Liver (tissue), 9 donors: ENCODE measurements around the gene ATP13A2. TPM values are rescaled to one million over a fixed set of nuclear protein-coding genes. Genes with fewer than 3 reads are reported as not detected.
"Not testable (repeated sequence)": the region's sequence is repeated elsewhere in the genome, so short reads cannot be mapped to it uniquely, and the experiment has no call there.

Source experiments
- DNase-seq: peaks from one replicate; pipeline ENCODE4 v3.0.0-alpha.2; 2017; ENCODE audit warnings: low spot score
- H3K27ac ChIP-seq, 2 donors: one replicate each; pipeline ENCODE4 v1.7.0; 2013; ENCODE audit warnings: inconsistent platforms in 2 of 2, low read length in 2 of 2, control low read depth in 1 of 2, low read depth in 1 of 2, mild to moderate bottlenecking in 1 of 2
- H3K27me3 ChIP-seq, 4 donors: one replicate each; pipeline versions ENCODE4 v1.6.1 to v1.7.0; 2013; ENCODE audit warnings: low read length in 3 of 4, inconsistent platforms in 1 of 4, mild to moderate bottlenecking in 1 of 4, moderate library complexity in 1 of 4; ENCODE audit not compliant: control insufficient read depth in 4 of 4, insufficient read depth in 4 of 4
- H3K36me3 ChIP-seq, 4 donors: one replicate each; pipeline versions ENCODE4 v1.6.1 to v1.7.0; 2013; ENCODE audit warnings: low read length in 3 of 4, mild to moderate bottlenecking in 3 of 4, low read depth in 1 of 4, moderate library complexity in 1 of 4; ENCODE audit not compliant: control insufficient read depth in 4 of 4, insufficient read depth in 3 of 4
- H3K4me1 ChIP-seq, 4 donors: one replicate each; pipeline versions ENCODE4 v1.6.1 to v1.7.0; 2013; ENCODE audit warnings: low read length in 3 of 4, mild to moderate bottlenecking in 3 of 4, moderate library complexity in 1 of 4; ENCODE audit not compliant: control insufficient read depth in 4 of 4, insufficient read depth in 4 of 4
- H3K4me3 ChIP-seq, 3 donors: one replicate each; pipeline versions ENCODE4 v1.6.1 to v1.7.0; 2013; ENCODE audit warnings: low read length in 3 of 3, control low read depth in 1 of 3, low read depth in 1 of 3, mild to moderate bottlenecking in 1 of 3
- H3K9ac ChIP-seq, 2 donors: one replicate each; pipeline ENCODE4 v1.7.0; 2013; ENCODE audit warnings: low read length in 2 of 2, mild to moderate bottlenecking in 2 of 2, moderate library complexity in 2 of 2, control low read depth in 1 of 2, low read depth in 1 of 2
- H3K9me3 ChIP-seq, 4 donors: one replicate each; pipeline versions ENCODE4 v1.6.1 to v1.7.0; 2013; ENCODE audit warnings: low read length in 3 of 4; ENCODE audit not compliant: control insufficient read depth in 4 of 4
- ATF3 ChIP-seq: IDR thresholded peaks from 2 replicates; pipeline ENCODE4 v1.6.1; 2016; ENCODE audit warnings: antibody characterized with exemption
- CTCF ChIP-seq: fragments of 150-350 bp; IDR thresholded peaks from 2 replicates; pipeline ENCODE4 v1.5.1; 2017; ENCODE audit warnings: improper control_type of control experiment, low read depth, low read length; ENCODE audit not compliant: missing input control
- EGR1 ChIP-seq, 2 donors: IDR thresholded peaks; 2 replicates each; pipeline ENCODE4 v1.6.1; 2016 to 2018; ENCODE audit warnings: antibody characterized with exemption in 2 of 2, low read depth in 2 of 2
- FOXA1 ChIP-seq: IDR thresholded peaks from 2 replicates; pipeline ENCODE4 v1.6.1; 2016; ENCODE audit warnings: antibody characterized with exemption
- FOXA2 ChIP-seq: IDR thresholded peaks from 2 replicates; pipeline ENCODE4 v1.6.1; 2016; ENCODE audit warnings: antibody characterized with exemption
- GABPA ChIP-seq, 2 donors: IDR thresholded peaks in 1 of 2; conservative IDR thresholded peaks in 1 of 2; 2 replicates each; pipeline ENCODE4 v1.6.1; 2016; ENCODE audit warnings: antibody characterized with exemption in 2 of 2, mild to moderate bottlenecking in 1 of 2, moderate library complexity in 1 of 2
- HNF4A ChIP-seq, 2 donors: conservative IDR thresholded peaks; 2 replicates each; pipeline ENCODE4 v1.6.1; 2016; ENCODE audit warnings: antibody characterized with exemption in 2 of 2, mild to moderate bottlenecking in 2 of 2
- HNF4G ChIP-seq: IDR thresholded peaks from 2 replicates; pipeline ENCODE4 v1.6.1; 2016; ENCODE audit warnings: antibody characterized with exemption
- JUND ChIP-seq, 2 donors: IDR thresholded peaks; 2 replicates each; pipeline ENCODE4 v1.6.1; 2016; ENCODE audit warnings: antibody characterized with exemption in 2 of 2
- MAX ChIP-seq: IDR thresholded peaks from 2 replicates; pipeline ENCODE4 v1.6.1; 2016; ENCODE audit warnings: antibody characterized with exemption
- RAD21 ChIP-seq, 2 donors: IDR thresholded peaks; 2 replicates each; pipeline ENCODE4 v1.6.1; 2016; ENCODE audit warnings: antibody characterized with exemption in 2 of 2, mild to moderate bottlenecking in 2 of 2
- SP1 ChIP-seq: IDR thresholded peaks from 2 replicates; pipeline ENCODE4 v1.6.1; 2018; ENCODE audit warnings: antibody characterized with exemption, mild to moderate bottlenecking
- TAF1 ChIP-seq: conservative IDR thresholded peaks from 2 replicates; pipeline ENCODE4 v1.6.1; 2016; ENCODE audit warnings: antibody characterized with exemption, mild to moderate bottlenecking
- WGBS: extraction: QIAGEN DNeasy Blood & Tissue Kit; methylation state at CpG from one replicate; pipeline ENCODE4 v1.1.7; 2013; 5-methylcytosine and 5-hydroxymethylcytosine counted together
- polyA plus RNA-seq, 2 donors: library from polyadenylated mRNA; stranded (reverse) in 1 of 2; unstranded in 1 of 2; fragments of 200-250 nt in 1 of 2; fragments of >200 nt in 1 of 2; fragmentation: Nextera tagmentation in 1 of 2; extraction: Ambion mirVana in 1 of 2; gene quantifications; one replicate each; pipeline versions ENCODE4 v1.2.1 to v1.2.3, GENCODE V29; 2013 to 2015
- total RNA-seq, 2 donors: library from RNA; depleted of rRNA; stranded (reverse); fragments of >200 nt; gene quantifications; one replicate each; pipeline ENCODE4 v1.2.3, GENCODE V29; 2014
- TF ChIP-seq, protein P1 (sequence below): IDR thresholded peaks from 2 replicates; pipeline ENCODE4 v1.6.1; 2016; ENCODE audit warnings: antibody characterized with exemption
- donor health status: healthy.
- donor health status: healthy.
- donor health status: healthy.
- donor health status: healthy.
- donor health status: healthy.

The ATP13A2 gene
- total and polyA plus RNA-seq, 4 donors: 2.4 to 12.2 (median 8.1) TPM

GRCh38 chr1:16965486-16966067, 46.2 kb downstream of the ATP13A2 start:
- Histone ChIP-seq H3K4me3 (no peak overlapping the region), H3K27ac (no peak overlapping the region), H3K9ac (no peak overlapping the region), H3K9me3 (no peaks in the 10 kb centered on the region), H3K36me3 (peaks cover 0 to 3% (median 2%) of the 10 kb centered on the region in 4 donors), H3K4me1 (peaks cover 0 to 4% (median under 1%) of the 10 kb centered on the region in 4 donors), H3K27me3 (no peaks in the 10 kb centered on the region)
- WGBS: 92% methylated on average over 13 of the region's 13 CpGs
- DNase-seq: no peak
- TF ChIP-seq, protein P1, sequence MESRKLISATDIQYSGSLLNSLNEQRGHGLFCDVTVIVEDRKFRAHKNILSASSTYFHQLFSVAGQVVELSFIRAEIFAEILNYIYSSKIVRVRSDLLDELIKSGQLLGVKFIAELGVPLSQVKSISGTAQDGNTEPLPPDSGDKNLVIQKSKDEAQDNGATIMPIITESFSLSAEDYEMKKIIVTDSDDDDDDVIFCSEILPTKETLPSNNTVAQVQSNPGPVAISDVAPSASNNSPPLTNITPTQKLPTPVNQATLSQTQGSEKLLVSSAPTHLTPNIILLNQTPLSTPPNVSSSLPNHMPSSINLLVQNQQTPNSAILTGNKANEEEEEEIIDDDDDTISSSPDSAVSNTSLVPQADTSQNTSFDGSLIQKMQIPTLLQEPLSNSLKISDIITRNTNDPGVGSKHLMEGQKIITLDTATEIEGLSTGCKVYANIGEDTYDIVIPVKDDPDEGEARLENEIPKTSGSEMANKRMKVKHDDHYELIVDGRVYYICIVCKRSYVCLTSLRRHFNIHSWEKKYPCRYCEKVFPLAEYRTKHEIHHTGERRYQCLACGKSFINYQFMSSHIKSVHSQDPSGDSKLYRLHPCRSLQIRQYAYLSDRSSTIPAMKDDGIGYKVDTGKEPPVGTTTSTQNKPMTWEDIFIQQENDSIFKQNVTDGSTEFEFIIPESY: no peak
- no peak for TF ChIP-seq FOXA2
- TF ChIP-seq CTCF: no peak
- no peak for TF ChIP-seq EGR1 (IDR thresholded peaks at IDR 0.05; ENCODE audit: low read depth in 2 of 2)
- no peak for TF ChIP-seq MAX
- no peak for TF ChIP-seq SP1
- no peak for TF ChIP-seq TAF1
- no peak for TF ChIP-seq HNF4A (conservative IDR thresholded peaks at IDR 0.05)
- TF ChIP-seq FOXA1: no peak
- TF ChIP-seq GABPA (IDR thresholded peaks at IDR 0.05 in 1 of 2, conservative IDR thresholded peaks at IDR 0.05 in 1 of 2): no peak
- TF ChIP-seq JUND (IDR thresholded peaks at IDR 0.05): no peak

- not testable (repeated sequence) for H3K9ac ChIP-seq, H3K4me1 ChIP-seq, H3K4me3 ChIP-seq, DNase-seq, H3K9me3 ChIP-seq, H3K36me3 ChIP-seq, H3K27me3 ChIP-seq, H3K27ac ChIP-seq
- 97% methylated on average over 4 of the region's 4 CpGs for WGBS
Observed at GRCh38 chr1:16964169-16964568, 47.6 kb downstream of the ATP13A2 start.

DNA sequence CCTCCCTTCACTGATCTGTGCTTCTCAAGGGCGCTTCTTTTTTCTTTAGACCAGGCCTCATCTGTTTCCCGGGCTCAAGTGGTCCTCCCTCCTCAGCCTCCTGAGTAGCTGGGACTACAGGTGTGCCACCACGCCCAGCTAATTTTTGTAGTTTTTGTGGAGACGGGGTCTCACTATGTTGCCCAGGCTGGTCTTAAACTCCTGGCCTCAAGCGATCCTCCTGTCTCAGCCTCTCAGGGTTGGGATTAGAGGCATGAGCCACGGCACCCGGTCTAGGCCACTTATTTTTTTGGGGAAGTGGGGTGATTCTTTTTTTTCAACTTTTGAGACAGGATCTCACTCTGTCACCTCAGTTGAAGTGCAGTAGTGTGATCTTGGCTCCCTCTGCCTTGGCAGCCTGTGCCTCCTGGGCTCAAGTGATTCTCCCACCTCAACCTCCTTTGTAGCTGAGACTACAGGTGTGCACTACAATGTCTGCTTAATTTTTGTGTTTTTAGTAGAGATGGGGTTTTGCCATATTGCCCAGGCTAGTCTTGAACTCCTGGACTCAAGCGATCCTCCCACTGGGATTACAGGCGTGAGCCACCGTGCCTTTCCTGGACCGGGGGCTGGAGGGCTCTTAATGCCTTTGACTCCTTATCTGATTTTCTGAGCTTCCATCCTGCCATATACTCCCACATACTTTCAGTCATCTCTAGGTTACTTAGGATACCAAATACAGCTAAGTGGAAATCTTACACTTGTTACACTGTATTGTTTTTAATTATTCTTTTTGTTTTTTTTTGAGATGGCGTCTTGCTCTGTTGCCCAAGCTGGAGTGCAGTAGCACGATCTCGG, 50.2 kb downstream of the ATP13A2 start:
- no peak overlapping the region for H3K9ac ChIP-seq
- no peaks in the 10 kb centered on the region for H3K9me3 ChIP-seq
- H3K4me3 ChIP-seq: peak overlapping the region in 1 of 3 donors; percentile 65
- DNase-seq: no peak
- H3K36me3 ChIP-seq: peaks cover 0 to 3% (median under 1%) of the 10 kb centered on the region in 4 donors
- peaks cover 0 to 8% (median 5%) of the 10 kb centered on the region in 4 donors for H3K4me1 ChIP-seq
- 93% methylated on average over 14 of the region's 14 CpGs for WGBS
- no peak overlapping the region for H3K27ac ChIP-seq
- no peak for TF ChIP-seq HNF4A (conservative IDR thresholded peaks at IDR 0.05)
- no peak for TF ChIP-seq HNF4G
- TF ChIP-seq RAD21 (IDR thresholded peaks at IDR 0.05): no peak
- TF ChIP-seq ATF3: no peak
- no peak for TF ChIP-seq JUND (IDR thresholded peaks at IDR 0.05)
- no peaks in the 10 kb centered on the region for H3K27me3 ChIP-seq
